Heart right ventricle (tissue), 16 donors: ENCODE results near the gene NKPD1. TPM values are rescaled to one million over a fixed set of nuclear protein-coding genes. Genes with fewer than 3 reads are reported as not detected.

ENCODE experiments used
- ATAC-seq, 8 donors: fragments of 200-7000 bp; cut with Tn5 transposase; one replicate each; pipeline ENCODE4 v1.9.1; 2020; ENCODE audit warnings: mild to moderate bottlenecking in 8 of 8, moderate library complexity in 8 of 8, moderate number of reproducible peaks in 1 of 8
- DNase-seq, 2 donors: peaks; one replicate each; pipeline ENCODE4 v3.0.0-alpha.2; 2020
- H3K27ac ChIP-seq, 10 donors: fragments of 200-600 bp; sonication (generic) in 2 of 10; one replicate each; pipeline versions ENCODE4 v1.5.0 to v1.8.0; 2020 to 2022; ENCODE audit warnings: mild to moderate bottlenecking in 3 of 10
- H3K27me3 ChIP-seq, 7 donors: fragments of 200-600 bp; one replicate each; pipeline ENCODE4 v1.8.0; 2021 to 2022; ENCODE audit warnings: mild to moderate bottlenecking in 2 of 7
- H3K36me3 ChIP-seq, 9 donors: fragments of 200-600 bp; sonication (generic) in 1 of 9; one replicate each; pipeline versions ENCODE4 v1.5.0 to v1.8.0; 2020 to 2022; ENCODE audit warnings: mild to moderate bottlenecking in 2 of 9
- H3K4me1 ChIP-seq, 9 donors: fragments of 200-600 bp; sonication (generic) in 1 of 9; one replicate each; pipeline versions ENCODE4 v1.5.0 to v1.8.0; 2020 to 2022; ENCODE audit warnings: mild to moderate bottlenecking in 4 of 9
- H3K4me3 ChIP-seq, 10 donors: fragments of 200-600 bp; sonication (generic) in 2 of 10; one replicate each; pipeline versions ENCODE4 v1.5.0 to v1.8.0; 2020 to 2022; ENCODE audit warnings: mild to moderate bottlenecking in 7 of 10, moderate library complexity in 2 of 10
- H3K9me3 ChIP-seq, 11 donors: fragments of 200-600 bp in 10 of 11; sonication (generic) in 2 of 11; one replicate each; pipeline versions ENCODE4 v1.5.0 to v1.8.0; 2013 to 2022; ENCODE audit warnings: mild to moderate bottlenecking in 2 of 11, control low read depth in 1 of 11, moderate library complexity in 1 of 11
- CTCF ChIP-seq, 9 donors: fragments of 200-600 bp; sonication (generic) in 2 of 9; IDR thresholded peaks; one replicate each; pipeline versions ENCODE4 v1.5.0 to v1.8.0; 2021 to 2022; ENCODE audit warnings: antibody characterized with exemption in 9 of 9, mild to moderate bottlenecking in 5 of 9, moderate library complexity in 1 of 9
- WGBS, 2 donors: extraction: QIAGEN DNeasy Blood & Tissue Kit; methylation state at CpG; one replicate each; pipeline ENCODE4 v1.1.7; 2013; ENCODE audit warnings: inconsistent platforms in 1 of 2; 5-methylcytosine and 5-hydroxymethylcytosine counted together
- intact Hi-C, 10 donors: fragments of 100-400 bp; cut with DNase I; formaldehyde crosslinking; loops; one replicate each; pipeline versions ENCODE4 v1.11.1 to v1.14.2; 2022
- polyA plus RNA-seq, 2 donors: library from polyadenylated mRNA; stranded (reverse); fragments of 200-250 nt; gene quantifications; one replicate each; pipeline ENCODE4 v1.2.3, GENCODE V29; 2013
- total RNA-seq, 10 donors: library from RNA; stranded (reverse); fragmentation: NEBNext Ultra II Directional in 3 of 10; extraction: Animal tissue kit (Norgen Biotek cat#: 25700) in 3 of 10; gene quantifications; one replicate each; pipeline versions ENCODE4 v1.2.1 to v1.2.4, GENCODE V29; 2021 to 2023
- donor health status: Arrhythmogenic right ventricular cardiomyopathy.
- donor health status: ischemic (EF 13 %, LVEDD 7.1; RV severe dilation, severe dysfunction).
- donor health status: healthy with polysubstance abuse.
- donor health status: DM: no; HTN: yes; CAD: no.
- donor health status: DM: no; HTN: no; CAD: no.
- donor health status: ischemic (EF 25% LVEDD 6.9; RV normal size, moderate dysfunction).
- donor health status: ischemic (EF 25% LVEDD 5.7; RV mildly dilated, moderate dysfunction).
- donor health status: healthy.
- donor health status: DM: yes; HTN: yes; CAD: no.
- donor health status: Ischemic cardiomyopathy.
- donor health status: ischemic (EF 35%, LVEDD 5.7; RV mildly dilated, moderate dysfunction).
- donor health status: nonischemic (EF 11% LVEDD 7.7; RV severe dilation, severe dysfunction).
- donor health status: DM: yes; HTN: yes; CAD: no.
- donor health status: PGD.
- donor health status: ischemic (EF 29% LVEDD 5.4; RV normal size, mild dysfunction).
- donor health status: nonischemic (EF 23%, LVEDD 6.1; RV moderate dilation, normal function).

Gene NKPD1
- total and polyA plus RNA-seq, 12 donors = 0.06 to 0.09 (median 0.07) TPM; not detected in 7

- peak; percentile 39 to 42 for DNase-seq
- ATAC-seq = peak; percentile 14 to 68 (median 44)
- intact Hi-C loops = no loop called here
- peak in 2 of 9 donors; percentile 21 to 26 for TF ChIP-seq CTCF (IDR thresholded peaks at IDR 0.05)
- Histone ChIP-seq H3K9me3 (no peaks in the 10 kb centered on the region), H3K4me1 (peaks cover 22 to 32% (median 27%) of the 10 kb centered on the region in 9 donors), H3K27ac (no peak overlapping the region), H3K36me3 (no peaks in the 10 kb centered on the region), H3K4me3 (peak overlapping the region in 9 of 10 donors; percentile 11 to 41 (median 37)), H3K27me3 (peaks cover 9 to 60% (median 27%) of the 10 kb centered on the region in 7 donors)
- 2 to 4% methylated on average over 91 of the region's 91 CpGs for WGBS, 2 donors
Measured at GRCh38 chr19:45152504-45153338, 8.1 kb downstream of the NKPD1 start.

GRCh38 chr19:45151821-45152503 lies 8.8 kb downstream of the NKPD1 start:
- Histone ChIP-seq H3K27me3 (peaks cover 9 to 59% (median 27%) of the 10 kb centered on the region in 7 donors), H3K9me3 (no peaks in the 10 kb centered on the region), H3K27ac (no peak overlapping the region), H3K4me1 (peaks cover 22 to 32% (median 27%) of the 10 kb centered on the region in 9 donors), H3K36me3 (peaks cover 0 to under 1% (median 0%) of the 10 kb centered on the region in 9 donors), H3K4me3 (peak overlapping the region in 9 of 10 donors; percentile 11 to 41 (median 37))
- ATAC-seq = no peak
- 11 to 12% methylated on average over 64 of the region's 64 CpGs for WGBS, 2 donors
- no peak for DNase-seq
- TF ChIP-seq CTCF (IDR thresholded peaks at IDR 0.05) = no peak
- intact Hi-C loops = no loop called here

DNA sequence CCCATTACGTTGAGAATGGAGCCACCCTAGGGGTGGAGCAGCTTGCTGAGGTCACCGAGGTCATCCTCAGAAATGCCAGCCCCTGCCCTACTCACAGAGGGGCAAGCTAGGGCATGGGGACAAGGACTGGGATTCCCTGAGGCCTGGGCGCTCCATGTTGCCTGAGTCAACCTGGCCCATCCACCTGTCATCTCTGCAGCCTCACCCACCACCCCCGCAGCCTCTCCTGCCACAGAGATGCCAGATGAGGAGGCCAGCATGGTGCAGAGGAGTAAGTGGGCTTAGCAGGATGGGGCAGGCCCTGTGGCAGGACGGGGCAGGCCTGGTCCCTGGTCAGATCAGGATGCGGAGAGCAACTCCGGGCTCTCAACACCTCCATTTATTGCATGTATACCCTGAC lies 9.5 kb downstream of the NKPD1 start:
- Histone ChIP-seq H3K4me3 (no peak overlapping the region), H3K36me3 (peaks cover 0 to 7% (median 2%) of the 10 kb centered on the region in 9 donors), H3K4me1 (peaks cover 22 to 32% (median 27%) of the 10 kb centered on the region in 9 donors), H3K27ac (no peak overlapping the region), H3K27me3 (peaks cover 9 to 57% (median 27%) of the 10 kb centered on the region in 7 donors), H3K9me3 (no peaks in the 10 kb centered on the region)
- WGBS, 2 donors = 79 to 81% methylated on average over 7 of the region's 7 CpGs
- intact Hi-C loops = no loop called here
- ATAC-seq (no peak), DNase-seq (no peak)
- no peak for TF ChIP-seq CTCF (IDR thresholded peaks at IDR 0.05)

DNA sequence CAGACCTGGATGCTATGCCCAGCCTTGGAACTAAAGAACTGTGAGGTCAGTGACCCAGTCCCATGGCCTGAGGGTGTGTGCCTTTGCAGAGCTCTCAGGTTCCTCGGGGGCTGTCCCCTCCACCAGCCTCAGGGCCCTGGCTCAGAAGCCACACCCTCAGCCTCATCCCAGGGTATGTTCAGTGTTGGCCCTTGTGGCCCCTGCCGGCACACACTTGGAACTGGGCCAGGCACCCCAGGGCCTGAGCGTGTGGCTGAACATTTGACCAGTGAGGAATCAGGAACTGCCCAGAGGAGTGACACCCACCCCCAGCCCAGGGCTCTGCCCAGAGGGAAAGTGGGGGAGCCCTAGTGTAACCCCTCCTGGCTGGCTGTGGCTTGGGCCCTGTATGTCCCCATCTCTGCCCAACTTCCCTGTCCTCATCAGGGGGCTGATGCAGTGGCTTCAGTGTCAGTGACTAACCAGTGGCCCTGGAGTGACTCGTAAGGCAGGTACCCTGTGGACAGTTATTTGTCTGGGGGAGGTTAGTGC lies 10.0 kb downstream of the NKPD1 start:
- Histone ChIP-seq H3K4me3 (no peak overlapping the region), H3K4me1 (peaks cover 22 to 32% (median 27%) of the 10 kb centered on the region in 9 donors), H3K36me3 (peaks cover 0 to 12% (median 7%) of the 10 kb centered on the region in 9 donors), H3K27ac (no peak overlapping the region), H3K27me3 (peaks cover 9 to 54% (median 27%) of the 10 kb centered on the region in 7 donors), H3K9me3 (no peaks in the 10 kb centered on the region)
- ATAC-seq (no peak), DNase-seq (no peak)
- 60 to 63% methylated on average over 4 of the region's 4 CpGs for WGBS, 2 donors
- intact Hi-C loops = no loop called here
- no peak for TF ChIP-seq CTCF (IDR thresholded peaks at IDR 0.05)
